Testis (tissue), 2 donors: Measurements from ENCODE around the gene SFMBT2.

ENCODE experiments used
- CTCF ChIP-seq, 3 experiments: fragments of 450-650 bp in 2 of 3; fragments of 200-600 bp in 1 of 3; sonication (generic) in 1 of 3; IDR thresholded peaks; one replicate each; pipeline ENCODE4 v1.5.1; 2016 to 2019; ENCODE audit warnings: antibody characterized with exemption in 3 of 3, mild to moderate bottlenecking in 2 of 3, moderate library complexity in 1 of 3
- POLR2A ChIP-seq: fragments of 450-650 bp; IDR thresholded peaks from one replicate; pipeline ENCODE4 v1.6.1; 2017; ENCODE audit warnings: antibody characterized with exemption, mild to moderate bottlenecking, moderate library complexity

- TF ChIP-seq CTCF (IDR thresholded peaks at IDR 0.05) (no peak), POLR2A (no peak)
Observed at GRCh38 chr10:7291487-7292270, 119.2 kb downstream of the SFMBT2 start.
